Stimulated activated CD4-positive, alpha-beta T cell treated with anti-CD3 and anti-CD28 coated beads, Interleukin-2, amount 100 ng/mL, for 4 hours (primary cell): ENCODE results near the gene TP53INP2.
"Not testable (repeated sequence)": the region's sequence is repeated elsewhere in the genome, so short reads cannot be mapped to it uniquely, and the experiment has no call there.

Experiments
- DNase-seq: peaks from one replicate; pipeline ENCODE4 v3.0.0-alpha.2; 2020; ENCODE audit warnings: low read depth

The TP53INP2 gene

GRCh38 chr20:34722560-34722959 lies 18.4 kb downstream of the TP53INP2 start:
- DNase-seq = not testable (repeated sequence)

GRCh38 chr20:34724172-34724571 lies 20.0 kb downstream of the TP53INP2 start:
- DNase-seq = no peak

- no peak for DNase-seq
Measured at GRCh38 chr20:34729416-34729815, 25.3 kb downstream of the TP53INP2 start.

DNA sequence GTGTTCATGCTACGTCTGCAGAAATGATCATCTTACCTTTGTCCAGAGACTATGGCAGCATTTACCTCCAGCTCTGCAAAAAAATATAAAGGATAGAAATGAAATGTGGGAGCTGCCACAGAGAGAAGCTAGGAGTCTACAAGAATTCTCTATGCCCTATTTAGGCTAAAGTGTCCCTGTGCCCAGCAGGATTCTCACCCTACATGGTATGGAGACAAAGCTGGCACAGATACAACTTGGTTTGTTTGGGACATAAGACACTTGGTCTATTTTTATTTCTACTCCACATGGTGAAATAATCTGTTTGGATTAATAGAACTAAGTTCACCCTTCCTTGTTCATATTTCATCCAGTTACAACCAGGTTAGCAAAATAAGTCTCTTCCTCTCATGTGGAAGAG lies 28.4 kb downstream of the TP53INP2 start:
- DNase-seq = no peak

DNA sequence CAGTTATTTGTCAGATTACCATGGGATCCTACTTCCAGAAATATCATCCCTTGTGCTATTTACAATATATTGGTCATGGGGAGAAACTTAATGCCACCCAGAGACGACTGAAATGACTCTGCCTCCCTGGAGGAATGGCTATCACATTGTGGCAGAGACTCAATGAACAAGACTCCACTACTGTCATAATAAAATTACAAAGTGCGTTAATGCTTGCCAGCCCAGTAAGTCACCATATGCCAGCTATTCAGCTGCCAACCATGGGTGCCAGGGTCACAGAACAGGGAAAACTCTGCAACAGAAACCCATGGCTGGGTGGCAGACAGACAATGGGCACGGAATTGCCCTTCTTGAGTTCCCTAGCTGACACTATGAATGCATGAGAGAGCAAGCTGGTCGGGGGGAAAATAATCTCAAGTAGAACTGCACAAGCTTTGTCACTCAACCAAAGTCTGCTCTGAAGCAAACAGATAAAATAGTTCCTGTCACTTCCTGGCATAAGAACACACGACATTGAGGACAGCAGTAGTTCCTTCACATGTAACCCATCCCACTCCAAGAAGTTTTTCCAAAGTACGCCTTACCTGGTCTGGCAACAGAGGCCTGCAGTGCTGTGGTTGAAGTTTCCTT lies 32.1 kb downstream of the TP53INP2 start:
- DNase-seq = no peak

- no peak for DNase-seq
Measured at GRCh38 chr20:34743039-34743438, 38.9 kb downstream of the TP53INP2 start.

GRCh38 chr20:34744340-34744739 lies 40.2 kb downstream of the TP53INP2 start:
- DNase-seq = no peak

DNA sequence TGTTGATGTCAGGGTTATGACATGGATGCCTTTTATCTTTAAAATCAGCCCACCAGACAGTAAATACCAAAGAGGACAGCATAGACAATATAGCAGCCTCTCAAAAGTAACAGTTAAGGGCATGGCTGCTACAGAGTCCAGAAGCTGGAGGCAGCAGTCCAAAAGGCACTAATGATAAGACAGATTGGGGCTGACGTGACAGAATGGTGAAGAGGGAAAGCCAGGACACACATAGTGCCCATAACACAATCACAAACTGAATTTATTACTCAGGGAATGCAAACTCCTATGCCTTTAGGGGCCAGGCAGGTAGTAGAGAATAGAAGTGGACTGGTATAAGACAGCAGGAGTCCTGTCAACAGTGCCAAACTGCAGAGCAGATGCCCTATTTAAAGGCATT lies 40.7 kb downstream of the TP53INP2 start:
- no peak for DNase-seq

DNA sequence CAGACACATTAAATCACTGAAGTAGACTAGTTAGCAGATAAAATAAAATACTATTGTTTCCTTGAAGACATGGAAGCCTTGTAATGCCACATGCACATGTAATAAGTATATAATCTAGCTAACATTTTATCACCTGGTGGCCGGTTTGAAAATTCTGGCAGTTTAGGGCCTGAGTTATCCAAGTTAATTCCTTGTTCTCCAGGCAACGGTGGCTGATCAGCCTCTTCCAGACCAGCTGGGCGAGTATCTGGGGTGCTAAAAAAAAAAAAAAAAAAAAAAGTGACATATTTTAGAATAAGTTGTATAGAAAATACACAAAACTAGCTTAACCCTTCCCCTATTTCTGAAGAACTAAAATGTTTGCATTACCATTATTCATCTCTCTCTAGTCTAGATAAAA lies 42.5 kb downstream of the TP53INP2 start:
- no peak for DNase-seq

- DNase-seq = no peak
Measured at GRCh38 chr20:34747479-34747878, 43.3 kb downstream of the TP53INP2 start.

DNA sequence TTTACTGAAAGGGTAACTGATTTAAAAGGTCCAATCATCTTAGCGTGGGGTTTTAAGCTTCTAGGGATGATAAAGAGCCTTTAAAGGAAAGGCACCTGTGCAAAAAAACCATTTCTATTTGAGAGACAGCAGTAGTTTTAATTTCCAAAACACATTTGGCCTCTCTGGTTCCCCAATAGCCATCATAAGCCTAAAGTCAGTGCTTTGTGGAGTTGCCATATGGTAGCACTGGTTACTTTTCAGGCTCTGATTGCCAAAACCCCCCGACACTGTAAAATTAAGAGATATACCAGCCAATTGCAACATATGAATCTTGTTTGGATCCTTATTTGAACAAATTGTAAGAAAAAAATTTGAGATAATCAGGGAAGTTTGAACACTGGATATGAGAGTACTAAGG lies 44.6 kb downstream of the TP53INP2 start:
- no peak for DNase-seq

- no peak for DNase-seq
Measured at GRCh38 chr20:34750484-34750883, 46.3 kb downstream of the TP53INP2 start.

DNA sequence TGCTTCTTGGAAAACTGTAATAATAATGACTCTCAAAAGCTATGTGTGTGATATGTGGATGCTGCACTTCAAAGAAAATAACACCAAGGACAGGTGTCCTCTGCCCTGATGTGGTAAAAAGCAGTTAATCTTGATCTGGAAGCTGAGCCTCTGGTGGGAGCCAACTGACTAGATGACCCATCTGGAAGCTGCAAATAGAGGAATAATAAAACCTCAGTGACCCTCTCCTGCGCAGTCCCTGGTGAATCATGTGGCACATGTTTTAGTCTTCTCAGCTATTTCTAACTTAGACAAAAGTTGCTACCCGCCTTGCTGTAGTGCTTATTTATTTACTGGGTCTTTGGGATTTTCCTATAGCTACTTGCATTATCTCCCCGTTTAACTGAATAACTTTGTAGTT lies 47.3 kb downstream of the TP53INP2 start:
- no peak for DNase-seq

GRCh38 chr20:34753706-34754461 lies 49.7 kb downstream of the TP53INP2 start:
- no peak for DNase-seq

DNA sequence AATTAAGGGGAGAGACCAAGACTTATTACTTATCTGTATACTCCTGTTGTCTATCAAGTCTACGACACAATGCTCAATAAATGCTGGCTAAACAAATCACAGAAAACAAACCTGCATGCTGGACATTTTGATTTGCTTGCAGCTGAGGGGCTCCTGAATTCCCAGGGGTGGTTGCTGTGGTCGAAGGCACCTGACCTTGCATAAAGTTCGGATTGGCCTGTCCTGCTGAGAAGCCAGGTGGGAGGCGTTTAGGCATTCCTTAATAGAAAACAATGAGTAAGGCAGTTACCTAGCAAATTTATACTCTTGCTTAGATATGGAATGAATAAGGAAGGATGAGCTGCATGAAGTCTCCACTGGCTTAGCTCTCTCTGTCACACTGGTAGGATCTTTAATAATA lies 50.5 kb downstream of the TP53INP2 start:
- DNase-seq = no peak

- DNase-seq = no peak
Measured at GRCh38 chr20:34755367-34755766, 51.2 kb downstream of the TP53INP2 start.

DNA sequence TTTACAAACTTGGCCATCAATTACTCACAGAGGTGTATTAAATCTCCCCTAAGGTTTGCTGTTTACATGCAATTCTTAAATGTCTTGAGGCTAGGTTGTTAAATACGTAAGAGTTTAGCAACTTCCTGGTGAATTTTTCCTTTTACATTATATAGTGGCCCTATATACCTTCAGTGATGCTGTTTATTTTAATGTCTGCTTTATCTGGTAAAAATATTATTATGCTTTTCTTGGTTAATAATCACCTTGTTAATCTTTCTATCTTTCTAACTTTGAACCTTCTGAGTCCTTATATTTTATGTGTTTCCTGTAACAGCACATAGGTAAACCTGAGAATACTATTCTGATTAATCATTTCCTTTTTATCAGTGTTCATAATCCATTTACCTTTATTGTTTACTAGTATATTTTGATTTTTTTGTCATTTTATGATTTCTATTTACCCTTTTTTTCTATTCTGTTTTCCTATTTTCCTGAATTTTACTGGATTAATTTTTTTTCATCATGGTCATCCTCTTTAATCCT lies 57.9 kb downstream of the TP53INP2 start:
- no peak for DNase-seq
